Measurements from ENCODE around the gene VPS13D.

VPS13D gene

GRCh38 chr1:12477936-12478611 is 248.2 kb downstream of the VPS13D start:
- no peak for TF ChIP-seq CTCF (IDR thresholded peaks at IDR 0.05; ENCODE audit: control extremely low read depth, extremely low read depth, low read depth, missing control alignments)
- no peak for DNase-seq (ENCODE audit: extremely low spot score)
- CTCF ChIA-PET, result no interaction called here
- POLR2A ChIA-PET, result no interaction called here

GRCh38 chr1:12478612-12478985 is 248.8 kb downstream of the VPS13D start:
- no peak for DNase-seq (ENCODE audit: extremely low spot score)
- TF ChIP-seq CTCF (IDR thresholded peaks at IDR 0.05; ENCODE audit: control extremely low read depth, extremely low read depth, low read depth, missing control alignments), result no peak
- POLR2A ChIA-PET, result no interaction called here
- CTCF ChIA-PET, result no interaction called here

- ChIA-PET POLR2A (no interaction called here), CTCF (no interaction called here)
- no peak for TF ChIP-seq CTCF (IDR thresholded peaks at IDR 0.05; ENCODE audit: control extremely low read depth, extremely low read depth, low read depth, missing control alignments)
- no peak for DNase-seq (ENCODE audit: extremely low spot score)
These were observed 249.5 kb downstream of the VPS13D start for GRCh38 chr1:12479311-12479710.

- CTCF ChIA-PET, result interaction anchor here (0.9 kb wide), 1 partner anchor 84 kb away, joined by 3 read pairs; no protein-coding TSS in a partner anchor
- no peak for TF ChIP-seq CTCF (IDR thresholded peaks at IDR 0.05; ENCODE audit: control extremely low read depth, extremely low read depth, low read depth, missing control alignments)
- DNase-seq (ENCODE audit: extremely low spot score), result no peak
- POLR2A ChIA-PET, result no interaction called here
These were observed 250.2 kb downstream of the VPS13D start for GRCh38 chr1:12480041-12480440.

GRCh38 chr1:12480748-12481362 is 251.0 kb downstream of the VPS13D start:
- POLR2A ChIA-PET, result no interaction called here
- TF ChIP-seq CTCF (IDR thresholded peaks at IDR 0.05; ENCODE audit: control extremely low read depth, extremely low read depth, low read depth, missing control alignments), result no peak
- no peak for DNase-seq (ENCODE audit: extremely low spot score)
- CTCF ChIA-PET, result interaction anchor here (0.9 kb wide), 1 partner anchor 84 kb away, joined by 3 read pairs; no protein-coding TSS in a partner anchor

GRCh38 chr1:12481928-12482327 is 252.1 kb downstream of the VPS13D start:
- POLR2A ChIA-PET, result no interaction called here
- TF ChIP-seq CTCF (IDR thresholded peaks at IDR 0.05; ENCODE audit: control extremely low read depth, extremely low read depth, low read depth, missing control alignments), result no peak
- no peak for DNase-seq (ENCODE audit: extremely low spot score)
- CTCF ChIA-PET, result interaction anchor here (0.8 kb wide), 1 partner anchor 9 kb away, joined by 3 read pairs; no protein-coding TSS in a partner anchor
